Measurements from ENCODE around the gene VAV1.

The VAV1 gene

DNA sequence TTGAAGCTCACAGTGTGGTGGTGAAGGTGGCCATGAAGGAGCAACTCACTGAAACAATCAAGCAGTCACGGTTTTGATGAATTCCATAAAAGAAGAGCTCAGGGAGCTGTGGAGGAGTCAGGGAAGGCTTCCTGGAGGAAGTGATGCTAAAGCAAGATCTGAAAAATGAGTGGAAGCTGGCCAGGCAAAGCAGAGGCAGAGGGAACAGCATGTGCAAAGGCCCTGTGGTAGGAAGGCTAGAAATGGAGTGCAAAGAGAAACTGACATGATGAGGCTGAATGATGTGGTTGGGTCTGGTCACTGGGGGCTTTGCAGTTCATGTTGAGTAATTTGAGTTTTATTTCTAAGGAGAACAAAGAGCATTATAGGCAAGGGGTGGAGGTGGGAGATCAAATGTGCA, 121.8 kb downstream of the VAV1 start:
- DNase-seq (ENCODE audit: low spot score): no peak

GRCh38 chr19:6903446-6903845, 130.9 kb downstream of the VAV1 start:
- no peak for DNase-seq (ENCODE audit: low spot score)

DNA sequence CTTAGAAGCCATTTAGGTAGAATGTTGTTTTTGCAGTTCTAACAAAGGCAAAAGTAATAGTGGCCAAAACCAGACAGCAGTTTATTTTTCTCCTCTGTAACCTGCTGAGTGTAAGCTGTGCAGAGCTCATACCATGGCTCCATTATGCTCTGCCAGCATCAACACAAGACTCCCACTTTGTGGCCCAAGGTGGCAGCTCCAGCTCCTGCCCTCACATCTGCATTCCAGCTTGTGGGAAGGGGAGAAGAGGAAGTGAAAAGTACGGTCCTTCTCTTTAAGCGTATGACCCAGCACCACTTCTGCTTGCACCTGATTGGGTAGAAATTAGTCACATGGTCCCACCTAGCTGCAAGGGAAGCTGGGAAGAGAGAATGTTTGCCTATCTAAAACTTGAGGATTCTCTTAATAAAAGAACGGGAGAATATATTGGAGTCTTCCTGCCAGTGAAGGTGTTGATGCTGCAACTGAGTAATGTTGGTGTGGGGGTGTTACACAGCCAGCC, 134.1 kb downstream of the VAV1 start:
- DNase-seq (ENCODE audit: low spot score): no peak
